Muscle layer of colon (tissue), 2 donors: Measurements from ENCODE around the gene WWOX.

Source experiments
- H3K27ac ChIP-seq: one replicate; pipeline ENCODE4 v1.7.0; 2013; ENCODE audit warnings: low read depth, mild to moderate bottlenecking, low read length, moderate library complexity
- H3K27me3 ChIP-seq, 2 donors: one replicate each; pipeline ENCODE4 v1.7.0; 2013; ENCODE audit warnings: low read length in 2 of 2, mild to moderate bottlenecking in 2 of 2; ENCODE audit not compliant: insufficient read depth in 2 of 2, control insufficient read depth in 1 of 2
- H3K36me3 ChIP-seq: one replicate; pipeline ENCODE4 v1.7.0; 2013; ENCODE audit warnings: mild to moderate bottlenecking, low read length; ENCODE audit not compliant: insufficient read depth
- H3K4me1 ChIP-seq: one replicate; pipeline ENCODE4 v1.7.0; 2013; ENCODE audit warnings: mild to moderate bottlenecking, low read length; ENCODE audit not compliant: insufficient read depth
- H3K4me3 ChIP-seq, 2 donors: one replicate each; pipeline ENCODE4 v1.7.0; 2013; ENCODE audit warnings: low read length in 2 of 2, low read depth in 1 of 2, mild to moderate bottlenecking in 1 of 2, moderate library complexity in 1 of 2
- H3K9ac ChIP-seq: one replicate; pipeline ENCODE4 v1.7.0; 2013; ENCODE audit warnings: low read length
- H3K9me3 ChIP-seq: one replicate; pipeline ENCODE4 v1.7.0; 2013; ENCODE audit warnings: mild to moderate bottlenecking, low read length
- donor health status: abdominal sarcoma.
- donor health status: Adenocarcinoma of cecum.

WWOX gene

GRCh38 chr16:78927766-78928165 lies 828.3 kb downstream of the WWOX start:
- H3K36me3 ChIP-seq = no peaks in the 10 kb centered on the region
- H3K9ac ChIP-seq = no peak overlapping the region
- H3K9me3 ChIP-seq = no peaks in the 10 kb centered on the region
- H3K27ac ChIP-seq = no peak overlapping the region
- peaks cover 4% of the 10 kb centered on the region for H3K4me1 ChIP-seq
- no peak overlapping the region for H3K4me3 ChIP-seq
- H3K27me3 ChIP-seq = no peaks in the 10 kb centered on the region

DNA sequence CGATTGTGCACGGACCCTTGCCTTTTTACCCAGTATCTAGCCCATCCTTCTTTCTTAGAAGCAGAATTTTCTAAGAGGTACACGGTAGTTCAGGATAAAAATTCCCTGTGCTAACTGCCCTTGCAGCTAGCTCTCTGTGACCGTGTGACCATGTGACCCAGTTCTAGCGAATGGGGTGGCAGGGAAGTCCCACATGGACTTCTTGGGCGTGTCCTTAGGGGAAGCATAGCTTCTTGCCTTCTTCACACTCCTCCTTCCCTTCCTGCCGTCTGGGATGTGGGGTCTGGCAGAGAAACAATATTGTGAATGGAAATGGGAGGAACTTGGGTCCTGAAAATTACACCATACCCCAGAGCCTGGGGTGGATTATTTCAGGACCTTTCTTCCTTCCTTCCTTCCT lies 830.4 kb downstream of the WWOX start:
- H3K9ac ChIP-seq = no peak overlapping the region
- H3K4me3 ChIP-seq = no peak overlapping the region
- no peaks in the 10 kb centered on the region for H3K9me3 ChIP-seq
- H3K27me3 ChIP-seq = no peaks in the 10 kb centered on the region
- no peak overlapping the region for H3K27ac ChIP-seq
- H3K36me3 ChIP-seq = no peaks in the 10 kb centered on the region
- peaks cover 4% of the 10 kb centered on the region for H3K4me1 ChIP-seq

GRCh38 chr16:78930561-78930960 lies 831.1 kb downstream of the WWOX start:
- no peak overlapping the region for H3K4me3 ChIP-seq
- no peaks in the 10 kb centered on the region for H3K27me3 ChIP-seq
- no peaks in the 10 kb centered on the region for H3K36me3 ChIP-seq
- no peak overlapping the region for H3K27ac ChIP-seq
- peaks cover 4% of the 10 kb centered on the region for H3K4me1 ChIP-seq
- H3K9me3 ChIP-seq = no peaks in the 10 kb centered on the region
- no peak overlapping the region for H3K9ac ChIP-seq

DNA sequence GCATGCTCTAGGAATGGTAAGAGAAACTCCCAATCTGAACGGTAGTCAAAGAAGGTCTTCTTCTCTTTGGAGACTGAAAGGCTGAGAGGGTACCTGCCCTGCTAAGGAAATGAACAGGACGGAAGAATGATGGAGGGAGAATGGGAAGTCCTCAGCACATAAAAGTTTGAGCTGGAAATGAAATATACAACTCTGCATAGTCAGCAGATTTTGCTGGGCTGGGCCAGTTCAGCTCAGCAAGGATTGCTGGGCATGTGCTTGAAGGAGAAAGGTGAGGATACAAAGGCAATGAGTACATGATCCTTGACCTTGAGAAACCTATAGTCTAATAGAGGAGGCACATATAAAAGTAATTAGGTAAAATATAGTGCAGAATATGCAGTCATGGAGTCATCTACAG lies 831.8 kb downstream of the WWOX start:
- H3K9ac ChIP-seq = no peak overlapping the region
- no peak overlapping the region for H3K4me3 ChIP-seq
- no peaks in the 10 kb centered on the region for H3K27me3 ChIP-seq
- peaks cover 4% of the 10 kb centered on the region for H3K4me1 ChIP-seq
- no peaks in the 10 kb centered on the region for H3K36me3 ChIP-seq
- no peaks in the 10 kb centered on the region for H3K9me3 ChIP-seq
- no peak overlapping the region for H3K27ac ChIP-seq

- Histone ChIP-seq H3K4me1 (peaks cover 6% of the 10 kb centered on the region), H3K4me3 (no peak overlapping the region), H3K27me3 (no peaks in the 10 kb centered on the region), H3K9ac (no peak overlapping the region), H3K36me3 (no peaks in the 10 kb centered on the region), H3K9me3 (no peaks in the 10 kb centered on the region), H3K27ac (no peak overlapping the region)
Measured at GRCh38 chr16:78931678-78932077, 832.2 kb downstream of the WWOX start.

- H3K9ac ChIP-seq = no peak overlapping the region
- H3K4me1 ChIP-seq = peaks cover 11% of the 10 kb centered on the region
- H3K27me3 ChIP-seq = no peaks in the 10 kb centered on the region
- H3K9me3 ChIP-seq = no peaks in the 10 kb centered on the region
- no peak overlapping the region for H3K4me3 ChIP-seq
- H3K27ac ChIP-seq = no peak overlapping the region
- no peaks in the 10 kb centered on the region for H3K36me3 ChIP-seq
Measured at GRCh38 chr16:78932355-78932943, 833.0 kb downstream of the WWOX start.

- Histone ChIP-seq H3K4me3 (no peak overlapping the region), H3K27ac (no peak overlapping the region)
Measured at GRCh38 chr16:78936060-78936459, 836.6 kb downstream of the WWOX start.

GRCh38 chr16:78939597-78939996 lies 840.1 kb downstream of the WWOX start:
- no peaks in the 10 kb centered on the region for H3K9me3 ChIP-seq
- no peak overlapping the region for H3K27ac ChIP-seq
- no peaks in the 10 kb centered on the region for H3K36me3 ChIP-seq
- H3K4me3 ChIP-seq = no peak overlapping the region
- no peaks in the 10 kb centered on the region for H3K27me3 ChIP-seq
- peaks cover 7% of the 10 kb centered on the region for H3K4me1 ChIP-seq
- H3K9ac ChIP-seq = no peak overlapping the region

More at GRCh38 chr16:78936060-78936459, 836.6 kb downstream of the WWOX start:
- Histone ChIP-seq H3K9ac (no peak overlapping the region), H3K27me3 (no peaks in the 10 kb centered on the region), H3K36me3 (no peaks in the 10 kb centered on the region), H3K4me1 (peaks cover 11% of the 10 kb centered on the region), H3K9me3 (no peaks in the 10 kb centered on the region)

GRCh38 chr16:78942625-78943245 lies 843.3 kb downstream of the WWOX start:
- Histone ChIP-seq H3K9me3 (no peaks in the 10 kb centered on the region), H3K27ac (no peak overlapping the region), H3K36me3 (no peaks in the 10 kb centered on the region), H3K27me3 (no peaks in the 10 kb centered on the region), H3K9ac (no peak overlapping the region), H3K4me3 (no peak overlapping the region), H3K4me1 (no peaks in the 10 kb centered on the region)

GRCh38 chr16:78945336-78945735 lies 845.9 kb downstream of the WWOX start:
- H3K27me3 ChIP-seq = no peaks in the 10 kb centered on the region
- H3K4me3 ChIP-seq = no peak overlapping the region
- H3K27ac ChIP-seq = no peak overlapping the region
- no peaks in the 10 kb centered on the region for H3K36me3 ChIP-seq
- no peaks in the 10 kb centered on the region for H3K9me3 ChIP-seq
- no peaks in the 10 kb centered on the region for H3K4me1 ChIP-seq
- no peak overlapping the region for H3K9ac ChIP-seq

- no peak overlapping the region for H3K4me3 ChIP-seq
- no peaks in the 10 kb centered on the region for H3K4me1 ChIP-seq
- no peaks in the 10 kb centered on the region for H3K9me3 ChIP-seq
- no peaks in the 10 kb centered on the region for H3K36me3 ChIP-seq
- H3K27me3 ChIP-seq = no peaks in the 10 kb centered on the region
- no peak overlapping the region for H3K27ac ChIP-seq
- H3K9ac ChIP-seq = no peak overlapping the region
Measured at GRCh38 chr16:78946556-78946955, 847.1 kb downstream of the WWOX start.

DNA sequence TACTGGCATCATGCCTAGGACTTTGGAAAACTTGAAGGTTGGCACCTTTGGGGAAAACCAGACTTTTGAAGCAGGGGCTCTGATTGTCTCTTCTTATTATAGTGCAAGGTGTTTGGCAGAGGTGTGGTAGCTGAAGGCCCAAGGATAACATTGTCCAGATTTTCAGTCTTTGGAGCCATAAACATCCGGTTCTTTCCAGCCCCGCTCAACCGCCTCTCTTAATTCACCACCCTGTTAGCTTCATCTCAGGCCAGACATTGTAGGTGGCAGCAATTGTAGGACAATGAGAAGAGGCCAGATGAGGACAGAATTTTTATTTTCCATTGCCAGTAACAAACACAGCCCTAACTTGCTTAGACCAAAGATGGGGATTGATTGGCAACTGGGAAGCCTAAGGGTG lies 851.3 kb downstream of the WWOX start:
- Histone ChIP-seq H3K9me3 (no peaks in the 10 kb centered on the region), H3K4me1 (no peaks in the 10 kb centered on the region), H3K9ac (no peak overlapping the region), H3K27me3 (no peaks in the 10 kb centered on the region), H3K27ac (no peak overlapping the region), H3K4me3 (no peak overlapping the region), H3K36me3 (no peaks in the 10 kb centered on the region)
